GDM1 (cell line): ENCODE results near the gene FAM177B.

Experiments
- DNase-seq: peaks from one replicate; lab custom pipeline; 2025; lab: John Stamatoyannopoulos, UW

Gene FAM177B

DNA sequence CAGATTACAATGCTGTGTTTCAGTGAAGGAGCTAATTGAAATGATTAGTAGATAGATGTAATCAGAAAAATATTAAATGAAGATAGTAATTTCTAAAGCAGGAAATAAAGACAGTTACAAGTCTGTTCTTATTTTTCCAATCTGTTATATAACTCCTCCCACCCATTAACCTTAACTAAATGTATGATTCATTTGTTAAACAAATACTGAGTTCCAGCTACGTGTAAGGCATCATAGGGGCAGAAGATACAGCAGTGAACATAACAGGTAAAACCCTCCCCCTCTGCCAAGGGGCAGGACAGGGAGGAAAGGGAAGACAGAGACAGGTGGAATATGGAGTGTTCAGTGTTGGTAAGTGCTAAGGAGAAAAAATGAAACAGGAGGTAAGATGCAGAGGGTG is at the start of gene FAM177B:
Gene FAM177B (plus strand): TSS at position 231 of the 400 bp plus-strand sequence. CDS start 9,344 bp downstream, outside the sequence.
- DNase-seq: no peak

- no peak for DNase-seq
Measured at GRCh38 chr1:222691016-222691415, 46.0 kb upstream of the FAM177B start.

DNA sequence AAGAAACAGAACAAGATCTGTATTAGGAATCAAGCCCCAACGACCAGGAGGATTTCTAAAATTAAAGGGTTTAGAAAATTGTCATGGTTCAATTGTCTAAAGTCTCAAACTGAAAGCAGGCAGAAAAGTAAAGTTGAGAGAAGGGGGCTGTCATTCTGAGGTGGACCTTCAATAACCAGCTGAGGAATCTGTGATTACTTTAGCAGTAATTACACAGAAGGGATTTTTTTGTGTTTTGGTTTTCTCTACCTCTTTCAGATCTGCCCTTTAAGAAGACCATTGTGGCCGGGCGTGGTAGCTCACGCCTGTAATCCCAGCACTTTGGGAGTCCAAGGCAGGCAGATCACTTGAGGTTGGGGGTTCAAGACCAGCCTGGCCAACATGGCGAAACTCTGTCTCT is 42.1 kb upstream of the FAM177B start:
- DNase-seq: no peak

DNA sequence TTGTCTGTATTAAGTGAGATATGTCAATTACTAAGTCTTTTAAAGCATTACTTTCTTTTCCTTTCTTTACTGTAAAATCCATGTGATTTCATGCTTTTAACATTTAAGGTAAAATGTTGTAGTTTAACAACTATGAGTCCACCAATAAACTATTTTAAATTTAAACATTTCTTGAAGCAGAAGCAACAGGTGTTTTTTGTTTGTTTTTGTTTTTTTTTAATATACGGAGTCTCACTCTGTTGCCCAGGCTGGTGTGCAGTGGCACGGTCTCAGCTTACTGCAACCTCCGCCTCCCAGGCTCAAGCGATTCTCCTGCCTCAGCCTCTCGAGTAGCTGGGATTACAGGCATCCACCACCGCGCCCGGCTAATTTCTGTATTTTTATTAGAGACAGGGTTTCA is 40.3 kb upstream of the FAM177B start:
- no peak for DNase-seq

GRCh38 chr1:222697203-222697602 is 39.8 kb upstream of the FAM177B start:
- no peak for DNase-seq

GRCh38 chr1:222697826-222698225 is 39.2 kb upstream of the FAM177B start:
- DNase-seq: no peak

- DNase-seq: no peak
Measured at GRCh38 chr1:222702210-222702609, 34.8 kb upstream of the FAM177B start.

- DNase-seq: no peak
Measured at GRCh38 chr1:222704260-222704659, 32.7 kb upstream of the FAM177B start.

DNA sequence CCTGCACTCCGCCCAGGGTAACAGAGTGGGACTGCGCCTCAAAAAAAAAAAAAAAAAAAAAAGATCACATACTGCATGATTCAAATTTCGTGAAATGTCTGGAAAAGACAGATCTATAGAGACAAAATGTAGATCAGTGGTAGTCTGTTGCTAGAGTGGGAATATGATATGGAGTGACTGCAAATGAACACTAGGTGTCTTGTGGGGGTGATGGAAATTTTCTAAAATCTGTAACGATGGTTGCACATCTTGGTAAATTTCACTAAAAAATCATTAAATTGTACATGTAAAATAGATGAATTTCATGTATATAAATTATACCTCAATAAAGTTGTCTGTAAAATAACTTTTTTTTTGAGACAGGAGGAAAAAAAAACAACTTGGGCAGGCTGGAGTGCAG is 30.2 kb upstream of the FAM177B start:
- no peak for DNase-seq

DNA sequence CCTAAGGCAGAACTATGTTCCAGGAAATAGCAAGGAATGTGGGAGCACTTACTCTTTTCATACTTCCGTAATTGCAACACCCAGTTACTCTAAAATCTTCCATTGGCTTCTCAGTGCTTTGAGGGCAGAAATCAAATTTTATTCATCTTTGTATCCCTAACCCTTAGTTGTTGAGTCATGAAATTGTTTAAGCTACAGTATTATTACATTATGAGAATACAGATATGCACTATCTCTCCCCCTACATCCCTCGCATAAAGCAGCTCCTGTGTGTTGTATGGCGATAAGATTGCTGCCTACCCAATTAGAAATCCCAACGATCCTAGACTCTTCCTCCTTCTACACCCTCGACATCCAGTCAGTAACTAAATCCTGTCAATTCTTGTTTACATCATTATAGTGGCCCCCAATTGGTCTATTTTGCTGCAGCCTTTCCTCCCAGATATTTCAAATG is 27.3 kb upstream of the FAM177B start:
- no peak for DNase-seq

DNA sequence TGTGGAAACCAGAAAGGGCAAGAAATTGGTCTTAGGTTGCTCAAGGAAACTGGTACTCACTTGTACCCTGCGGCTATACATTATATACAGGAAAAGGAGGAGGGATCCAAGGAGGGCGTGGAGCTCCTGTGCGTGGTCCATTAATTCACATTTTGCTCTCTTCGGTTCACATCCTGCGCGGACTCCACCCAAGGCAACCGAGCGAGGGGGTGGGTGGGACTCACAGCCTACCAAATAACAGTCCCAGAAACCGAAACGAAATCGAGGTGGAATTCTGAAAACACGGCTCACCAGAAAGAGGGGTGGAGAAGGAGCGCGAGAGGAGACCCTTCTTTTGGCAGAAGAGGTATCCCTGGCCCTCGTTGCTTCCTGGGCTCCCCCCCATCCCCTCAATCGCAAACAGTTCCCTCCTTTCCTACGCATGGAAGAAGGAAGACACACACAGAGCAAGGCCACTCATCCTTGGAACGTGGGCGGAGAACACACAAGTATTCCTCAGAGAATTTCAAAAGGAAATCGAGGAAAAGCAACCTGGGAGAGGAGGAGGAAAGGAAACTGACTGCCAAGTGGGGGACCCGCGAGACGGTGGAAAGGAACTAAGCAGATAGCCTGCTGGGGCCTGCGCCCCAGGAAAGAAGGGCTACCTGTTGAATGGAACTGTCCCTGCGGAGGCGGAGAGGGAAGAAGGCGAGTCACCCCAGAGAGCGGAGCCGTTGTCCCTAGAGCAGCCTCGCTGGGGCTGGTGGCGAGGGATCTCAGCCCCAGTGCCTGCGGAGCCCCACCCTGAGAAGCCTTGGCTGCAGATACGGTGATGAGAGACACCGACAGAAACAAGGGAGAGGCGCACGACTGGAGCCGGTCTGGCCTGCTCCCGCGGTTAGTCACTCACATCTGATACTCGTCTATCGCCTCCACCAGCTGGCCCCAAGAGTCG is 25.4 kb upstream of the FAM177B start:
- DNase-seq: peak; percentile 65

- peak; percentile 80 for DNase-seq
Measured at GRCh38 chr1:222712253-222713090, 24.5 kb upstream of the FAM177B start, which contains the start of the genes AIDA and BROX. AIDA (minus strand) TSS chr1:222712491; CDS start chr1:222712317, 174 bp downstream. BROX (plus strand) TSS chr1:222712564; CDS start chr1:222715700, 3,136 bp downstream.

- peak; percentile 90 for DNase-seq
Measured at GRCh38 chr1:222713091-222713961, 23.7 kb upstream of the FAM177B start.

GRCh38 chr1:222716393-222716792 is 20.6 kb upstream of the FAM177B start:
- no peak for DNase-seq

DNA sequence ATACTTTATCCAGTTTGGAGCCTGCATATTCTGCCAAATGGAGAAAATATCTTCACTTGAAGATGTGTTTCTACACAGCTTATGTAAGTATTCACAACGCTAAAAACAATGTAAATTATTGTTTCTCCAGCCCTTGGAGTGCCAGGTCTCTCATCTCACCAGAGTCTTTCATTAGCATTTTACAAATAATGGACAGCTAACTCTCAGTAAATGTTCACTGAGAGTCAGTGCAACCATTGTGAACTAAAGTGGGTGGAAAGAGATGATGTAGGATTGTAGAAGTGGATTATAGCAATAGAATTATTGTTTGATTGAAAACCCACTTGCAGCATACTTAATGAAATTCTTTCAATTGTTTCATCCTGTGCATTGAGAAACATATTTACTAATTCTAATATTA is 8.3 kb upstream of the FAM177B start:
- DNase-seq: no peak

DNA sequence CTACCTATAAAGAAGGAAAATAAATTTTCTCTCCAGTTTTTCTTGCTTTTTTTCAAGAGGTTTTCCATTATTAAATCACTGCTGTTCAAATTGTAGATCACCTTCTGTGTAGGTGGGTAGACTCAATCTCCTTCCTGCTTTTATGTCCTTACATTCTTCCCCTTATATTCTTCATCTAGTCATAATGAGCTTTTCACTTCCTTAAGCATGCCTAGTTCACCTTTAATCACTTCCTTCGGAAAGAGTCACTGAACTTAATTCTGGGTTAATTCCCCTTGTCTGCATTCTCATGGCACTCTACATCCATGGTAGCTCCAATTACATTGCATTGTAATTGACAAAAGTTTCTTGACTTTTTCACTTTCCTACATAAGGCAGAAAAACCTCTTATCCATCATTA is 6.1 kb upstream of the FAM177B start:
- no peak for DNase-seq

GRCh38 chr1:222732216-222733159 is 4.5 kb upstream of the FAM177B start:
- no peak for DNase-seq

GRCh38 chr1:222734740-222735139 is 2.3 kb upstream of the FAM177B start:
- DNase-seq: no peak

DNA sequence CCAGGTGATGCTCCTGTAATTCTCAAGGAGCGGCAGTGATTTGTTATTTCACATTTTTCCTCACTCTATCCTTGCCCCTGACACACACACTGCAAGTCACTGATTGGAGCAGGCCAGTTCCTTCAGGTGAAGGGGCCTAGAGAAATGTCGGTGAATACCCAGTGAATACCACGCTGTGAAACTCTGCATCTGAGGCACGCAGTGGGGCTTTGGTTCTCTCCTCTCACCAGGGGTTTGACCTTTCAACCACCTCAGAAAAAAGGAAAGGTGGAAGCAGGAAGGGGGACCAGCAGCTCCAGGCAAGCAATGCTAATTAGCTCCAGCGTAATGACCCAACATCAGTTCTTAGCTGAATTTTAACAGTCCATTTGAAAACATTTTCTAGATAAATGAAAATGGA is 532 bp upstream of the FAM177B start:
- DNase-seq: no peak

DNA sequence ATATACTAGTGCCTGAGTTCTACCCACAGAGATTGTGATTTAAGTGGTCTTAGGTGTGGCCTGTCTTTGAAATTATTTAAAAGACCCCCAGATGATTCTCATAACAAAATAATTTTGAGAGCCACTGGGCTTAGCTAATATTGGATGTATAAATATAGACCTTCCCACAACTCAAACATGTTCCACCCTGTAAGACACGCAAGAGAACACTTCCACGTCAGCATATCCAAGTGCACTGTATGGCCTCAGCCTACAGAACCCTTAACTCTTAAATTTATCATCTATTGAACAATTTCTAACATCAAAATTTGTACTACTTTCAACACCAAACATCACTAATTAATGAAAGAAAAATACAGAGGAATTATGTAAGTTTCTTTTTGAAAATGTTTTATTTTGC is 2.5 kb downstream of the FAM177B start:
- DNase-seq: no peak
